Esophagus squamous epithelium (tissue), 4 donors: Measurements from ENCODE around the gene RRAS2.

Experiments
- POLR2A ChIP-seq, 4 donors: fragments of 450-650 bp; IDR thresholded peaks; one replicate each; pipeline ENCODE4 v1.6.1; 2017; ENCODE audit warnings: antibody characterized with exemption in 4 of 4, mild to moderate bottlenecking in 4 of 4, moderate library complexity in 3 of 4
- TF ChIP-seq, protein P1 (sequence below), 6 experiments: fragments of 450-650 bp in 4 of 6; fragments of 200-600 bp in 2 of 6; sonication (generic) in 2 of 6; IDR thresholded peaks; one replicate each; pipeline ENCODE4 v1.5.1; 2016 to 2019; ENCODE audit warnings: antibody characterized with exemption in 6 of 6, mild to moderate bottlenecking in 4 of 6, moderate library complexity in 4 of 6

DNA sequence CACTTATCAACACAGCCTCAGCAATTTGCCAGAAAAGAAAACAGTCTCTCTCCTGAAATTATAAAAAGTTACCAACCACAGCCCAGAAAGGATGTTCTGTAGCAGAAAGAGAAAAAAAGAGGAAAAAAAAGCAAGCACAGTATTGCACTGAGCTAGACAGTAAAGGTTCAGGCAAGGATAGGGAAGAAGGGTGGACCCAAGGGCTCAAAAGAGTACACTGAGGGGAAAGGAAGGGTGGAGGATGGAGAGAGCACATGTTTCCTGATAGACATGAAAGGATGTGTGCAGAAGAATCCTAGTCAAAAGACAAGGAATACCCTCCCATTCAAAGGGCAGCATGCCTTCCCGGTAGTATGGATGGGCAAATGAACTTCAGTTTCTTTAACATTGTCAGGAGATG is 59.1 kb downstream of the RRAS2 start:
- TF ChIP-seq, protein P1, sequence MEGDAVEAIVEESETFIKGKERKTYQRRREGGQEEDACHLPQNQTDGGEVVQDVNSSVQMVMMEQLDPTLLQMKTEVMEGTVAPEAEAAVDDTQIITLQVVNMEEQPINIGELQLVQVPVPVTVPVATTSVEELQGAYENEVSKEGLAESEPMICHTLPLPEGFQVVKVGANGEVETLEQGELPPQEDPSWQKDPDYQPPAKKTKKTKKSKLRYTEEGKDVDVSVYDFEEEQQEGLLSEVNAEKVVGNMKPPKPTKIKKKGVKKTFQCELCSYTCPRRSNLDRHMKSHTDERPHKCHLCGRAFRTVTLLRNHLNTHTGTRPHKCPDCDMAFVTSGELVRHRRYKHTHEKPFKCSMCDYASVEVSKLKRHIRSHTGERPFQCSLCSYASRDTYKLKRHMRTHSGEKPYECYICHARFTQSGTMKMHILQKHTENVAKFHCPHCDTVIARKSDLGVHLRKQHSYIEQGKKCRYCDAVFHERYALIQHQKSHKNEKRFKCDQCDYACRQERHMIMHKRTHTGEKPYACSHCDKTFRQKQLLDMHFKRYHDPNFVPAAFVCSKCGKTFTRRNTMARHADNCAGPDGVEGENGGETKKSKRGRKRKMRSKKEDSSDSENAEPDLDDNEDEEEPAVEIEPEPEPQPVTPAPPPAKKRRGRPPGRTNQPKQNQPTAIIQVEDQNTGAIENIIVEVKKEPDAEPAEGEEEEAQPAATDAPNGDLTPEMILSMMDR (IDR thresholded peaks at IDR 0.05) = no peak
- no peak for TF ChIP-seq POLR2A (IDR thresholded peaks at IDR 0.05)
